ENCODE results near the gene CREB5.
"Not testable (repeated sequence)": the region's sequence is repeated elsewhere in the genome, so short reads cannot be mapped to it uniquely, and the experiment has no call there.

CREB5 gene

GRCh38 chr7:28588602-28589001 is 176.3 kb downstream of the CREB5 start:
- no peak for DNase-seq

GRCh38 chr7:28591041-28591674 is 178.8 kb downstream of the CREB5 start:
- no peak for DNase-seq

- no peak for DNase-seq
These were observed 179.5 kb downstream of the CREB5 start for GRCh38 chr7:28591725-28592349.

- DNase-seq, result no peak
These were observed 180.5 kb downstream of the CREB5 start for GRCh38 chr7:28592861-28593260.

- DNase-seq, result no peak
These were observed 182.8 kb downstream of the CREB5 start for GRCh38 chr7:28595076-28595475.

- DNase-seq, result no peak
These were observed 183.5 kb downstream of the CREB5 start for GRCh38 chr7:28595801-28596200.

- no peak for DNase-seq
These were observed 184.1 kb downstream of the CREB5 start for GRCh38 chr7:28596245-28596935.

- DNase-seq, result no peak
These were observed 185.0 kb downstream of the CREB5 start for GRCh38 chr7:28597284-28597683.

- DNase-seq, result peak; percentile 37
These were observed 185.7 kb downstream of the CREB5 start for GRCh38 chr7:28598037-28598436.

GRCh38 chr7:28598586-28598985 is 186.3 kb downstream of the CREB5 start:
- DNase-seq, result no peak

- no peak for DNase-seq
These were observed 187.1 kb downstream of the CREB5 start for GRCh38 chr7:28599411-28599810.

- DNase-seq, result no peak
These were observed 190.0 kb downstream of the CREB5 start for GRCh38 chr7:28602282-28602681.

- DNase-seq, result no peak
These were observed 193.2 kb downstream of the CREB5 start for GRCh38 chr7:28605427-28606085.

- no peak for DNase-seq
These were observed 194.1 kb downstream of the CREB5 start for GRCh38 chr7:28606421-28606820.

GRCh38 chr7:28607855-28608193 is 195.5 kb downstream of the CREB5 start:
- no peak for DNase-seq

- no peak for DNase-seq
These were observed 195.9 kb downstream of the CREB5 start for GRCh38 chr7:28608237-28608656.

- no peak for DNase-seq
These were observed 196.4 kb downstream of the CREB5 start for GRCh38 chr7:28608731-28609130.

GRCh38 chr7:28609608-28610007 is 197.3 kb downstream of the CREB5 start:
- no peak for DNase-seq

GRCh38 chr7:28611399-28611897 is 199.1 kb downstream of the CREB5 start:
- not testable (repeated sequence) for DNase-seq

- no peak for DNase-seq
These were observed 200.9 kb downstream of the CREB5 start for GRCh38 chr7:28613262-28613661.

- no peak for DNase-seq
These were observed 202.8 kb downstream of the CREB5 start for GRCh38 chr7:28615091-28615490.

- no peak for DNase-seq
These were observed 205.1 kb downstream of the CREB5 start for GRCh38 chr7:28617308-28617880.

GRCh38 chr7:28618383-28618782 is 206.1 kb downstream of the CREB5 start:
- DNase-seq, result no peak

Measured in MV-4-11 (cell line).